ENCODE results near the gene C1QTNF8. TPM values are rescaled to one million over a fixed set of nuclear protein-coding genes. Genes with fewer than 3 reads are reported as not detected.

Gene C1QTNF8
- total RNA-seq, 1 experiment from 2014 or later = 0.27 TPM

- TF ChIP-seq ELF1 (IDR thresholded peaks at IDR 0.05; ENCODE audit: borderline replicate concordance, low read depth) = no peak
- TF ChIP-seq POLR2A (IDR thresholded peaks at IDR 0.05; ENCODE audit: borderline replicate concordance, extremely low read depth, insufficient read depth, insufficient read length) = no peak
- no peak for TF ChIP-seq TCF7L2 (IDR thresholded peaks at IDR 0.05; ENCODE audit: borderline replicate concordance, extremely low read depth, insufficient read depth, insufficient read length)
Measured at GRCh38 chr16:1040346-1040745, 55.7 kb downstream of the C1QTNF8 start (continued).

GRCh38 chr16:1039762-1040161 lies 56.3 kb downstream of the C1QTNF8 start:
- H3K4me2 ChIP-seq (ENCODE audit: low read length) = no peak overlapping the region

More at GRCh38 chr16:1039762-1040161, 56.3 kb downstream of the C1QTNF8 start:
- H3K27me3 ChIP-seq (ENCODE audit: insufficient read depth, low read length) = no peaks in the 10 kb centered on the region
- peaks cover 6 to 34% of the 10 kb centered on the region in 2 experiments; a peak in 3 of 4 replicates for H3K4me1 ChIP-seq (ENCODE audit: control insufficient read depth in 1 of 2, insufficient read depth in 2 of 2, low read length in 2 of 2)
- ChIA-PET CTCF (no interaction called here), POLR2A (no interaction called here), RAD21 (ENCODE audit: low non-redundant PET in 1 of 2, low total read pairs in 2 of 2, uncharacterized antibody in 2 of 2, unreplicated experiment in 2 of 2) (no interaction called here)
- no peak for DNase-seq (ENCODE audit: low read depth, low spot score)
- no peaks in the 10 kb centered on the region for H3K9me3 ChIP-seq (ENCODE audit: control insufficient read depth in 1 of 2, insufficient read depth in 1 of 2, low read depth in 1 of 2, low read length in 2 of 2)
- H2AFZ ChIP-seq (ENCODE audit: low read depth, low read length, poor library complexity, severe bottlenecking) = no peak overlapping the region
- no peak overlapping the region for H3K27ac ChIP-seq (ENCODE audit: low read depth, low read length)
- no peak for TF ChIP-seq YY1 (IDR thresholded peaks at IDR 0.05; ENCODE audit: extremely low read depth, insufficient replicate concordance, low read depth, low read length)
- no peak for TF ChIP-seq ATF3 (IDR thresholded peaks at IDR 0.05)
- TF ChIP-seq CEBPB (IDR thresholded peaks at IDR 0.05; ENCODE audit: low read depth) = no peak
- TF ChIP-seq, protein P1, sequence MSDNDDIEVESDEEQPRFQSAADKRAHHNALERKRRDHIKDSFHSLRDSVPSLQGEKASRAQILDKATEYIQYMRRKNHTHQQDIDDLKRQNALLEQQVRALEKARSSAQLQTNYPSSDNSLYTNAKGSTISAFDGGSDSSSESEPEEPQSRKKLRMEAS (IDR thresholded peaks at IDR 0.05) = no peak
- no peak for TF ChIP-seq SIN3A (IDR thresholded peaks at IDR 0.05; ENCODE audit: low read depth)
- TF ChIP-seq, protein P2, sequence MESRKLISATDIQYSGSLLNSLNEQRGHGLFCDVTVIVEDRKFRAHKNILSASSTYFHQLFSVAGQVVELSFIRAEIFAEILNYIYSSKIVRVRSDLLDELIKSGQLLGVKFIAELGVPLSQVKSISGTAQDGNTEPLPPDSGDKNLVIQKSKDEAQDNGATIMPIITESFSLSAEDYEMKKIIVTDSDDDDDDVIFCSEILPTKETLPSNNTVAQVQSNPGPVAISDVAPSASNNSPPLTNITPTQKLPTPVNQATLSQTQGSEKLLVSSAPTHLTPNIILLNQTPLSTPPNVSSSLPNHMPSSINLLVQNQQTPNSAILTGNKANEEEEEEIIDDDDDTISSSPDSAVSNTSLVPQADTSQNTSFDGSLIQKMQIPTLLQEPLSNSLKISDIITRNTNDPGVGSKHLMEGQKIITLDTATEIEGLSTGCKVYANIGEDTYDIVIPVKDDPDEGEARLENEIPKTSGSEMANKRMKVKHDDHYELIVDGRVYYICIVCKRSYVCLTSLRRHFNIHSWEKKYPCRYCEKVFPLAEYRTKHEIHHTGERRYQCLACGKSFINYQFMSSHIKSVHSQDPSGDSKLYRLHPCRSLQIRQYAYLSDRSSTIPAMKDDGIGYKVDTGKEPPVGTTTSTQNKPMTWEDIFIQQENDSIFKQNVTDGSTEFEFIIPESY (IDR thresholded peaks at IDR 0.05; ENCODE audit: extremely low read depth, insufficient replicate concordance, low read length) = no peak
- TF ChIP-seq RAD21 (IDR thresholded peaks at IDR 0.05; ENCODE audit: low read depth) = no peak
- TF ChIP-seq SP1 (IDR thresholded peaks at IDR 0.05; ENCODE audit: low read depth) = no peak
- TF ChIP-seq EZH2phosphoT487 (IDR thresholded peaks at IDR 0.05; ENCODE audit: borderline replicate concordance) = no peak
- TF ChIP-seq CBX3 (IDR thresholded peaks at IDR 0.05; ENCODE audit: low read depth) = no peak
- no peak for TF ChIP-seq POLR2AphosphoS5 (IDR thresholded peaks at IDR 0.05; ENCODE audit: low read depth, low read length)
- TF ChIP-seq SRF (IDR thresholded peaks at IDR 0.05; ENCODE audit: low read depth) = no peak
- BruUV-seq (replicated peaks) = no TSS peak
- H3K36me3 ChIP-seq (ENCODE audit: control insufficient read depth in 1 of 2, insufficient read depth in 2 of 2, low read length in 2 of 2) = no peaks in the 10 kb centered on the region
- ATAC-seq = no peak
- intact Hi-C loops (cut with micrococcal nuclease) = no loop called here
- no peaks in the 10 kb centered on the region for H3K9me2 ChIP-seq (ENCODE audit: insufficient read depth)
- H3K9ac ChIP-seq (ENCODE audit: low read length) = no peak overlapping the region
- no peaks in the 10 kb centered on the region for H4K20me1 ChIP-seq (ENCODE audit: insufficient read depth)
- H3K4me3 ChIP-seq (replicated peaks in 1 of 2; ENCODE audit: low read depth in 1 of 2, low read length in 2 of 2) = no peak overlapping the region
- H3K79me2 ChIP-seq (ENCODE audit: insufficient read depth, low read length) = no peaks in the 10 kb centered on the region
